Mesendoderm (in vitro differentiated cells): ENCODE measurements around the gene ASF1A.
"Not testable (repeated sequence)": the region's sequence is repeated elsewhere in the genome, so short reads cannot be mapped to it uniquely, and the experiment has no call there.

Source experiments
- DNase-seq: peaks from one replicate; pipeline ENCODE4 v3.0.0; 2013
- H2AK5ac ChIP-seq: 2 replicates; pipeline ENCODE4 v1.6.1; 2013; ENCODE audit warnings: low read length, inconsistent platforms
- H2BK120ac ChIP-seq: 2 replicates; pipeline ENCODE4 v1.6.1; 2013; ENCODE audit warnings: low read depth, mild to moderate bottlenecking, low read length, moderate library complexity, mixed read lengths
- H2BK15ac ChIP-seq: replicated peaks from 2 replicates; pipeline ENCODE4 v1.6.1; 2013; ENCODE audit warnings: low read depth, mild to moderate bottlenecking, moderate library complexity
- H2BK5ac ChIP-seq: 2 replicates; pipeline ENCODE4 v1.6.1; 2013; ENCODE audit warnings: low read length, inconsistent platforms
- H3K18ac ChIP-seq: 2 replicates; pipeline ENCODE4 v1.6.1; 2013; ENCODE audit warnings: mild to moderate bottlenecking, low read length, mixed read lengths
- H3K23ac ChIP-seq: one replicate; pipeline ENCODE4 v1.6.1; 2013; ENCODE audit warnings: low read length
- H3K27ac ChIP-seq: 2 replicates; pipeline ENCODE4 v1.5.1; 2013; ENCODE audit warnings: low read depth, mild to moderate bottlenecking, inconsistent platforms, low read length, moderate library complexity
- H3K27me3 ChIP-seq: 2 replicates; pipeline ENCODE4 v1.6.1; 2013; ENCODE audit warnings: low read length, control low read depth, mild to moderate bottlenecking, inconsistent platforms; ENCODE audit not compliant: insufficient read depth, poor library complexity
- H3K36me3 ChIP-seq: 2 replicates; pipeline ENCODE4 v1.6.1; 2013; ENCODE audit warnings: low read length, inconsistent platforms; ENCODE audit not compliant: control insufficient read depth, insufficient read depth
- H3K4ac ChIP-seq: one replicate; pipeline ENCODE4 v1.6.1; 2013; ENCODE audit warnings: low read depth, mild to moderate bottlenecking, low read length, moderate library complexity
- H3K4me1 ChIP-seq: 2 replicates; pipeline ENCODE4 v1.6.1; 2013; ENCODE audit warnings: low read depth, low read length, inconsistent platforms; ENCODE audit not compliant: control insufficient read depth
- H3K4me2 ChIP-seq: 2 replicates; pipeline ENCODE4 v1.6.1; 2013; ENCODE audit warnings: low read length
- H3K4me3 ChIP-seq: 2 replicates; pipeline ENCODE4 v1.5.1; 2013; ENCODE audit warnings: mild to moderate bottlenecking, low read length
- H3K56ac ChIP-seq: one replicate; pipeline ENCODE4 v1.6.1; 2013; ENCODE audit warnings: low read length
- H3K79me1 ChIP-seq: 2 replicates; pipeline ENCODE4 v1.6.1; 2013; ENCODE audit warnings: low read length, inconsistent platforms
- H3K79me2 ChIP-seq: 2 replicates; pipeline ENCODE4 v1.6.1; 2013; ENCODE audit warnings: mild to moderate bottlenecking, low read length; ENCODE audit not compliant: control insufficient read depth, insufficient read depth
- H3K9ac ChIP-seq: 2 replicates; pipeline ENCODE4 v1.6.1; 2013; ENCODE audit warnings: low read length, inconsistent platforms
- H4K5ac ChIP-seq: one replicate; pipeline ENCODE4 v1.6.1; 2013; ENCODE audit warnings: low read length
- H4K8ac ChIP-seq: one replicate; pipeline ENCODE4 v1.6.1; 2013; ENCODE audit warnings: low read depth, mild to moderate bottlenecking, control low read depth, low read length, moderate library complexity
- WGBS: extraction: QIAGEN DNeasy Blood & Tissue Kit; methylation state at CpG from one replicate; pipeline ENCODE4 v1.1.7; 2013; ENCODE audit warnings: low lambda C conversion rate, missing lambda C conversion rate; ENCODE audit not compliant: insufficient coverage; ENCODE audit errors: extremely low coverage; 5-methylcytosine and 5-hydroxymethylcytosine counted together

Gene ASF1A

DNA sequence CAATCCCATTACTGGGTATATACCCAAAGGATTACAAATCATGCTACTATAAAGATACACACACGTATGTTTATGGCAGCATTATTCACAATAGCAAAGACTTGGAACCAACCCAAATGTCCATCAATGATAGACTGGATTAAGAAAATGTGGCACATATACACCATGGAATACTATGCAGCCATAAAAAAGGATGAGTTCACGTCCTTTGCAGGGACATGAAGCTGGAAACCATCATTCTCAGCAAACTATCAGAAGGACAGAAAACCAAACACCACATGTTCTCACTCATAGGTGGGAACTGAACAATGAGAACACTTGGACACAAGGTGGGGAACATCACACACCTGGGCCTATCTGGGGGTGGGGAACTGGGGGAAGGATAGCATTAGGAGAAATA, 25.1 kb upstream of the ASF1A start:
- DNase-seq, H3K9ac ChIP-seq, H2BK5ac ChIP-seq, H3K56ac ChIP-seq, H2BK120ac ChIP-seq, H3K4ac ChIP-seq, H3K4me2 ChIP-seq, H3K79me1 ChIP-seq, H3K23ac ChIP-seq, H3K36me3 ChIP-seq, H2AK5ac ChIP-seq, H2BK15ac ChIP-seq, H4K8ac ChIP-seq, H3K27ac ChIP-seq, H3K79me2 ChIP-seq, H3K4me3 ChIP-seq, H3K18ac ChIP-seq, H3K27me3 ChIP-seq, H4K5ac ChIP-seq, H3K4me1 ChIP-seq: not testable (repeated sequence)
- WGBS = no CpG with 5 or more reads among the region's 2 CpGs

- no peak overlapping the region for H2BK15ac ChIP-seq
- no peaks in the 10 kb centered on the region for H3K27me3 ChIP-seq
- H3K79me2 ChIP-seq = no peaks in the 10 kb centered on the region
- no peak overlapping the region for H4K8ac ChIP-seq
- no peak overlapping the region for H2BK5ac ChIP-seq
- H3K4me1 ChIP-seq = no peaks in the 10 kb centered on the region
- no peak overlapping the region for H3K4me2 ChIP-seq
- no peaks in the 10 kb centered on the region for H3K79me1 ChIP-seq
- no peak overlapping the region for H3K56ac ChIP-seq
- no peak overlapping the region for H3K9ac ChIP-seq
- no peak overlapping the region for H3K27ac ChIP-seq
- H3K23ac ChIP-seq = no peak overlapping the region
- no peak overlapping the region for H2BK120ac ChIP-seq
- H4K5ac ChIP-seq = no peak overlapping the region
- no peak overlapping the region for H2AK5ac ChIP-seq
- H3K4ac ChIP-seq = no peak overlapping the region
- H3K36me3 ChIP-seq = no peaks in the 10 kb centered on the region
- no peak for DNase-seq
- no CpG with 5 or more reads among the region's 2 CpGs for WGBS
- no peak overlapping the region for H3K18ac ChIP-seq
- H3K4me3 ChIP-seq = no peak overlapping the region
Measured at GRCh38 chr6:118869350-118869749, 24.6 kb upstream of the ASF1A start.

DNA sequence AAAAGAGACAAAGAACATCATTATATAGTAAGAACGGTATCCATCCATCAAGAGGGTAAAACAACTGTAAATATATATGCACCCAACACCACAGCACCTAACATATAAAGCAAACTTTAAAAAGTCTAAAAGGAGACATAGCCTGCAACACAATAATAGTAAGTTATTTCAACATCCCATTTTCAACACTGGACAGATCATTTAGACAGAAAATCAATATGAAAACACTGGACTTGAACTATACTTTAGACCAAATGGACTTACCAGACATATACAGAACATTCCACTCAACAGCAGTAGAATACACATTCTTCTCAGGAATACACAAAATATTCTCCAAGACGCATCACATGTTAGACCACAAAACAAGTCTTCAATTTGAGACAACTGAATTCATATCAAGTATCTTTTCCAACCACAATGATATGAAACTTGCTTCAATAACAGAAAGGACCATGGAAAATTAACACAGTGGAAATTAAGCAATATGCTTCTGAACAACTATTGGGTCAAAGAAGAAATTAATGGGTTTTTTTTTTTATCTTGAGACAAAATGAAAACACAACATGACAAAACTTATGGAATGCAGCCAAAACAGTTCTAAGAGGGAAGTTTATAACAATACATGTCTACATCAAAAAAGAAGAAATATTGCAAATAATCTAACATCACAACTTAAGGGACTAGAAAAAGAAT, 23.9 kb upstream of the ASF1A start:
- Histone ChIP-seq H2BK5ac (no peak overlapping the region), H4K8ac (no peak overlapping the region), H3K9ac (no peak overlapping the region), H3K79me1 (no peaks in the 10 kb centered on the region), H2BK15ac (no peak overlapping the region), H2AK5ac (no peak overlapping the region), H3K27ac (no peak overlapping the region), H4K5ac (no peak overlapping the region), H3K4ac (no peak overlapping the region), H3K27me3 (no peaks in the 10 kb centered on the region), H3K36me3 (no peaks in the 10 kb centered on the region), H3K23ac (no peak overlapping the region), H3K79me2 (no peaks in the 10 kb centered on the region), H3K56ac (no peak overlapping the region), H3K4me2 (no peak overlapping the region), H3K4me1 (no peaks in the 10 kb centered on the region), H2BK120ac (no peak overlapping the region), H3K18ac (no peak overlapping the region), H3K4me3 (no peak overlapping the region)
- no peak for DNase-seq
- no CpG with 5 or more reads among the region's 2 CpGs for WGBS

GRCh38 chr6:118871331-118871730, 22.6 kb upstream of the ASF1A start:
- Histone ChIP-seq H2BK5ac (no peak overlapping the region), H3K4ac (no peak overlapping the region), H3K27ac (no peak overlapping the region), H3K27me3 (no peaks in the 10 kb centered on the region), H3K9ac (no peak overlapping the region), H3K56ac (no peak overlapping the region), H3K79me2 (no peaks in the 10 kb centered on the region), H3K4me2 (no peak overlapping the region), H2BK15ac (no peak overlapping the region), H3K18ac (no peak overlapping the region), H3K36me3 (no peaks in the 10 kb centered on the region), H3K79me1 (no peaks in the 10 kb centered on the region), H4K5ac (no peak overlapping the region), H3K4me3 (no peak overlapping the region), H2BK120ac (no peak overlapping the region), H3K23ac (no peak overlapping the region), H2AK5ac (no peak overlapping the region), H4K8ac (no peak overlapping the region), H3K4me1 (no peaks in the 10 kb centered on the region)
- no peak for DNase-seq
- WGBS = no CpG with 5 or more reads among the region's 5 CpGs

- no peak overlapping the region for H3K23ac ChIP-seq
- no peak overlapping the region for H2AK5ac ChIP-seq
- no peak overlapping the region for H2BK5ac ChIP-seq
- H3K56ac ChIP-seq = no peak overlapping the region
- H3K9ac ChIP-seq = no peak overlapping the region
- no peak overlapping the region for H3K4me3 ChIP-seq
- DNase-seq = no peak
- no peaks in the 10 kb centered on the region for H3K4me1 ChIP-seq
- no peak overlapping the region for H3K18ac ChIP-seq
- H3K36me3 ChIP-seq = no peaks in the 10 kb centered on the region
- no peaks in the 10 kb centered on the region for H3K79me1 ChIP-seq
- no peaks in the 10 kb centered on the region for H3K79me2 ChIP-seq
- no peak overlapping the region for H2BK15ac ChIP-seq
- H4K5ac ChIP-seq = no peak overlapping the region
- H3K4ac ChIP-seq = no peak overlapping the region
- H2BK120ac ChIP-seq = no peak overlapping the region
- no peak overlapping the region for H3K4me2 ChIP-seq
- H3K27ac ChIP-seq = no peak overlapping the region
- no peaks in the 10 kb centered on the region for H3K27me3 ChIP-seq
- no peak overlapping the region for H4K8ac ChIP-seq
Measured at GRCh38 chr6:118872318-118872717, 21.6 kb upstream of the ASF1A start.

DNA sequence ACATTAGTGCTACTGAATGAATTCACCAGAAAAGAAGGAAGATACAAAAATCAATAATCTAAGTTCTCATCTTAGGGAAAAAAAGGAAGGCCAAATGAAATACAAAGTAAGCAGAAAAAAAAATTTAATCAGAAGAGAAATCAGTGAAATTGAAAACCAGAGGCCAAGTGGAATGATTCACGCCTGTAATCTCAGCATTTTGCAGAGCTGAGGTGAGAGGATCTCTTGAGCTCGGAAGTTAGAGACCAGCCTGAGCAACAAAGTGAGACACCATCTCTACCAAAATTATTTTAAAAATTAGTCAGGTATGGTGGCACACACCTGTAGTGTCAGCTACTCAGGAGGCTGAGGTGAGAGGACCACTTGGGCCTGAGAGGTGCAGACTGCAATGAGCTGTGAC, 21.2 kb upstream of the ASF1A start:
- H3K23ac ChIP-seq = no peak overlapping the region
- no peak overlapping the region for H2AK5ac ChIP-seq
- no peaks in the 10 kb centered on the region for H3K4me1 ChIP-seq
- no peak overlapping the region for H3K9ac ChIP-seq
- no peak overlapping the region for H2BK5ac ChIP-seq
- H3K18ac ChIP-seq = no peak overlapping the region
- H3K27me3 ChIP-seq = no peaks in the 10 kb centered on the region
- H3K27ac ChIP-seq = no peak overlapping the region
- no peaks in the 10 kb centered on the region for H3K79me1 ChIP-seq
- H3K4me2 ChIP-seq = no peak overlapping the region
- WGBS = no CpG with 5 or more reads among the region's 2 CpGs
- H4K8ac ChIP-seq = no peak overlapping the region
- H2BK15ac ChIP-seq = no peak overlapping the region
- H2BK120ac ChIP-seq = no peak overlapping the region
- no peaks in the 10 kb centered on the region for H3K36me3 ChIP-seq
- H3K79me2 ChIP-seq = no peaks in the 10 kb centered on the region
- no peak overlapping the region for H3K56ac ChIP-seq
- no peak overlapping the region for H3K4me3 ChIP-seq
- H4K5ac ChIP-seq = no peak overlapping the region
- no peak overlapping the region for H3K4ac ChIP-seq
- no peak for DNase-seq
